Epithelial cell of prostate (primary cell): ENCODE data around the gene SPEN.

Experiments used
- DNase-seq: peaks from one replicate; pipeline ENCODE4 v3.0.0-alpha.2; 2011; ENCODE audit warnings: low read depth, low spot score
- H3K27ac ChIP-seq: fragments of 450-650 bp; 2 replicates; pipeline ENCODE4 v1.5.1; 2017; ENCODE audit warnings: mild to moderate bottlenecking

SPEN gene

DNA sequence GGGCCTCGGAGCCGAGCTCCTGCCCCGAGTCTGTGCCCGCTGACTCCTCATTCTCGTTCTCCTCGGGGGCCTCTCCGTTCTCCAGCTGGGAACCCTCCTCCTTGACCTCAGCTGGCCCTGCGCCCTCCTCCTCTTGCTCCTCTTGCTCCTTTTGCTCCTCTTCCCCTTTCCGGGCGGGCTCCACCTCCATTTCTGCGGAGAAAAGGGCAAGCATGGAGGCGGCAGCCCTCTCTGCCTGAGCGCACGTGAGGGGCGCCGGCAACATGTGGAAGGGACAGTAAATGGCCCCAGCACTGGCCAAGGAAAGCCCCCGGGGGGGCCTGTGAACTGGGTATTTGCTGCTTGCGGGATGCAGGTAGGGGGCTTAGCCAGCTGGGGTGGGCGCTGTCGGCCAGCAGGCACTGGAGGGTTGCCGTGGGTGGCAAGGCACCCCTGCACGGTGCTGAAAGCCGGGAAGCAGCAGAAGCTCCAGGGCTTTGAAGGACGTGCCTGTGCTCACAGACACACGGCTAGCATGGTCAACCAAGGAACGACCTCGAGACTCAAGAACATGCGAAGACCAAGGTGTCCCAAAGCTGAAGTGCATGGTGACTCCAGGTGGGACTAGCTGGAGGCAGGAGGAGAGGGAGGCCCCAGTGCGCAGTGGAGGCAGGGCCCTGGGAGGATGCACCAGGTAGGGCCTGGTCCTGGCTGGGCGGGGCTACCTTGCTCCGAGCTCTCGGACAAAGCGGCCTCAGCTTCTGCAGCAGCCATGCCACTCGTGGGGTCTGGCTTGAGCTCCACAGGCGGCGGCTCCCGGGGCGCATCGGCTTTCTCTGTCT, 97.7 kb downstream of the SPEN start:
- H3K27ac ChIP-seq = no peak overlapping the region
- DNase-seq = no peak

- no peak for DNase-seq
- H3K27ac ChIP-seq = no peak overlapping the region
Observed at GRCh38 chr1:15945832-15946448, 98.4 kb downstream of the SPEN start.

GRCh38 chr1:15946571-15947381, 99.3 kb downstream of the SPEN start:
- DNase-seq = no peak
- H3K27ac ChIP-seq = no peak overlapping the region

DNA sequence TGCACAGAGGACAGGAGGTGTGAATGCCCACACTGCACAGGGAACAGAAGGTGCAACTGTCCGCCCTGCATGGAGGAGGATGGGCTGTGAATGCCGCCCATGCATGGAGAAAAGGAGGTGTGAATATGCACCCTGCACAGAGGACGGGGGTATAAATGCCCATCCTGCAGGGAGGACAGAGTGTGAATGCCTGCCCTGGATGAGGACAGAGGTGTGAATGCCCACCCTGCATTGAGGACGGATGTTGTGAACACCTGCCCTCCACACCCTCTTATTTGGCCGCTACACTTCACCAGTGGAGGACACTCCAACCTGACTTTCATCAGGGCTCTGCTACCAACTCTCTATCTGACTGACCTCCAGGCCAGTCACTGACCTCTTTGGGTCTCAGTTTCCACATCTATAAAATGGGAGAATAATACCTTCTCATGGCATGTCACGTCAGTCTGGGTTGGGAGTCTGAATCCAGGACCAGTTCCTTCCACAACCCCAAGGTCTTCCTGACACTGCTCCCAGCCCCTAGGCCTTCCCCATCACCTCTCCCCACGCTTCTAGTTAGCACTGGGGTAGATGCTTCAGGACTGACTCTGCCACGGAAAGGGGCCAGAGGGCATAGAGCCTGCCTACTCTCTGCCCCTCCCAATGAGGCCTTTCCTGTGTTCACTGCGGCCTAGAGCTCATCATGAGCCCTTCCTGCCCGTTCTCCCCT, 100.0 kb downstream of the SPEN start:
- DNase-seq = no peak
- H3K27ac ChIP-seq = peak overlapping the region; percentile 98

DNA sequence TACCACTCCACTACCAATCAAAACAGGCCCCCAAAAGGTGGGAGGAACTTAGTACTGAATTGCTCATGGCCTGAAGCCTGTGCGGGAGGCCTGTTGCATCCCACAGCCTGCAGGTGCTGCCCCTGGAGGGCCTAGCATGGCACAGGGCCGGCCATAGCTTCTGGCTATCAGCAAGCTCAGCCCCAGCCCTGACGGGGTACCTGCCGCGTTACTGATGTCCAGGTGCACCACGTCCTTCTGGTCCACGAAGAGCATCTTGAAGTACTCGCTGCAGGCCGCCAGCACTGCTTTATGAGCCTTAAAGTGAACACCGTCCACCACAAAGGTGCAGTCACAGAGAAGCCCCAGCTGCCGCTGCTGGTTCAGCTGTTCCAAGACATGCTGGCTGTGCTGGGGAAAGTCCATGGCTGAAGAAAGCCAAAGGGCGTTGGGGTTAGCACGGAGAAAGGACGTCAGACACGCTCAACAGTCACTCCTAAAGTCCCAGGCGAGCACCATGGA, 100.6 kb downstream of the SPEN start:
- H3K27ac ChIP-seq = peak overlapping the region; percentile 98
- DNase-seq = no peak

DNA sequence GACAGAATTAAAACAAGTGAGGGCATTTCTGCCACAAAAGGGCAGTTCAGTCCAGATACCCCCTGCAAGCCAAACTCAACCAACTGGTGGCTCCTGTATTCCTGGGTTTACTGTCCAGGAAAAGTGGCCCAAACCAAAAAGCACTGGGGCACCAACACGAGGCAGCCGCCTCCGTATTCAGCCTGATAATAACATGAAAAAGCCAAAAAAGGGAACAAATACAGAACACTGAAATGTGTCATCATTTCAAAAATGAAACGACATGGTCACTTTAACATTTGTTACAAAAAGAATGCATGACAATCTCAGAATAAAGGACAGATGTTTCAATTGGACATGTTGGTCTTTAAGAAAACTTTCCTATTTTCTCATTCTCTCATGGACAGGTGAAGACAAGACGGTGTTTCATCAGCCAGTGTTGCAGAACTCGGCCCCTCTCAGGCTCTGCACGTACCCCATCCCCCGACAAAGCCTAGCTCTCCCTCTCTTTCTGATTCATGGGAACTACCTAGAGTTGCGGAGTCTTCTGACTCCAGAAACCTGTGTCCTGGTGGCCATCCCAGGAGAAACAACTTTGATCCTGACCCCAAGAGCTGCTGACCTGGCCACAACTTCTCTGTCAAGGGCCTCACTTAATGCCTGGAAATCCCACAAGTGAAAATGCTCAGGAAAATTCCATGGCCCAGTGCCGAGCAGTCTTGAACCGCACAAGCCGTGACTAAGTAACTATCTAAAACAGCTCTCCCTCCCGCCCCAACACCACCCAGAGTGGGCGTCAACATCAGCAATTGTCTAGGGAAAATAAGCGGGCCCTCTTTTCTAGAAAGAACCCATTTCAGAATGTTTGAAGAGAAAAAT, 101.3 kb downstream of the SPEN start:
- H3K27ac ChIP-seq = peak overlapping the region; percentile 98
- peak; percentile 43 for DNase-seq

DNA sequence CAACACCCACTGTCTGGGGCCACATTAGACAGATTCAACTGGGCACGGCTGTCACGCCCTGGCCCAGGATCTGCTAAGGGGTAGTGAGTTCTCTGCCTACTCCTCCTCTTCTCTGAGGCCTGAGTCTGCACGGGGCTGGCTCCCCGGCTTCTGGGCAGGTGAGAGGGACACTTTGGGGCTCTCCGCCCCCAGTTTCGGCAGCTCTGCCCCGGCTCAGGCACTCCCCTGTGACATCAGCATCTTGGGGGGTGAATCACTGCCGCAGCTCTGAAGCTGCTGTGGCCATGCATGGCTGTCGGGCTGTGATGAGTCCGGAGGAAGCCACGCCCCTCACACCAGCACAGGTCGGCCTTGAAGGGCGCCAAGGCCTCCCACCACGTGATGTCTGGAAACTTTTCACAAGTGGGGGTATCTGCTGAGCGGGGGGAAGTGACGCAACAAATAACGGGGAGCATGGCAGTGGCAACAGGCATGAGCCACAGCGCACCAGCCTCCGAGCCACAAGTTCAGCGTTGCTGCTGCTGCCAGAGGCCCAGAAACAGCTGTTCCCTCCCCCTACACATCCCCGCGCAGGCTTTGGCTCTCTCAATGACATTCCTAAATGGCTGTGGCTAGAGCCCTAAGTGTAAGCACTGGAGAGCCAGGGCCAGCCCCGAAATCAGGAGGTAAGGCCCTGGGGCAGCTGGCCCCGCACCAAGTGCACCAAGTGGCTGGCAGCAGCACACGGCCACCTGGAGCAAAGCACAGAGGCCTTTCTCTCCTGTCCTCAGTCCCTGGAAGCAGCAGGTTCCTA, 102.1 kb downstream of the SPEN start:
- peak; percentile 94 for DNase-seq
- H3K27ac ChIP-seq = peak overlapping the region; percentile 98

- peak overlapping the region; percentile 98 for H3K27ac ChIP-seq
- no peak for DNase-seq
Observed at GRCh38 chr1:15950302-15950701, 102.8 kb downstream of the SPEN start.

DNA sequence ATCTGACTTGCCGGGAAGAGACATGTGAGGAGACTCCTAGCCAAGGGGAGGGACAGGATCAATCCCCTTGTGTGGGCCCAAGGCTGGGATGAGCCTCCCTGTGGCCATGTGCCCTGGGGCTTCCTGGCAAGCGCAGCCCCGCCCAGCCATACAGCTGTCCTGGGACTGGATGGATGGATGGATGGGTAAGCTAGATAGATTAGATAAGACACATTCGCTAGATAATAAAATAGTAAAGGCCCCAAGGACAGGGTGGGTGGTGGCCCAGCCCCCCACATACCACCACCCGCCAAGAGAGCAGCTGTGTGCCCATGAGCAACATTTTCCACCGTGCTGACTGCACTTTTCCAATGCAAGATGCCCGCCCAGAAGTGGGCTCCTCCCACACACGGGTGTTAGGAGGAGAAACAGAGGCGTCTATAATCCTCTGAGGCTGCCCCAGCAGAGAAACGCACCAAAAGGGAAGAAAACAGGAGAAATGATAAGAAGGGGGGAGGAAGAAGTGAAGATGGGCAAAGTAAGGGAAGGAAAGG, 103.3 kb downstream of the SPEN start:
- H3K27ac ChIP-seq = peak overlapping the region; percentile 98
- no peak for DNase-seq

GRCh38 chr1:15951341-15952153, 104.0 kb downstream of the SPEN start:
- peak overlapping the region; percentile 98 for H3K27ac ChIP-seq
- no peak for DNase-seq

DNA sequence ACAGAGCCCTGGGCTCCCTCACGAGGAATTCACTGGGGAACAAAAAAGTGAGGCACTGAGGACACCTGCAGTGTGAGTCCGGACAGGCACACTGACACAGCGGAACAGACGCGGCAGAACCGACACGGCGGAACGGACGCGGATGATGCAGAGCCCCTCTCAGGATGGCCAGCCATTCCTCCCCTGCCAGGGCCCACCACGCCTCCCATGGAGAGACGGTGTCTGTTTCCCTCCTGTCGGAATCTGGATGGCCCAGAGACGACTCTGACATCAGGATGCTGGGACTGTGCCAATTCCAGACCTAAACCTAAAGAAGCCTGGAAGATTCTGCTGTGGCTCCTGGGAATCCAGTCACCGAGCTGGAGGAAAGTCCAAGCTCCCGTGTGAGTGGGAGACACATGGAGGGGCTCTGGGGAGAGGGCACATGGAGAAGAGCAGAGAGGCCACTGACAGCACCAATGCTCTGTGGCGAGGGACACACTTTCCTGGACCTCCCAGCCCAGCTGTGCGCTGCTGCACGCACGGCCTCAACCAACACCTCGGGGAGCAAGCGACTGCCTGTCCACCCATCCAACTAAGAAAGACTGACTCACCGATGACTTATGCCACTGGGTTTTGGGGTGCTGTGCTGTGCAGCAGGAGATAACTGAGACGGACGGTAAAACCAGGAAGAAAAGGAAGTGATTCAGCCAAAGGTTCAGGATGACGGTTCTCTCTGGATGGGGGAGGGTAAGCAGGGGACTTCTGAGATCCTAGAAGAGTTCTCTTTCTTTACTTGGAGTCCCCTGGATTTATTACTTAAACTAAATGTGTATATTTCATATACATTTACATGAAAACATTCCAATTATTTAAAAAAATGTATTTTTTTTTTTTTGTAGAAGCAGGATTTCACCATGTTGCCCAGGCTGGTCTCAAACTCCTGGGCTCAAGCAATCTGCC, 105.1 kb downstream of the SPEN start:
- peak overlapping the region; percentile 98 for H3K27ac ChIP-seq
- peak; percentile 96 for DNase-seq

DNA sequence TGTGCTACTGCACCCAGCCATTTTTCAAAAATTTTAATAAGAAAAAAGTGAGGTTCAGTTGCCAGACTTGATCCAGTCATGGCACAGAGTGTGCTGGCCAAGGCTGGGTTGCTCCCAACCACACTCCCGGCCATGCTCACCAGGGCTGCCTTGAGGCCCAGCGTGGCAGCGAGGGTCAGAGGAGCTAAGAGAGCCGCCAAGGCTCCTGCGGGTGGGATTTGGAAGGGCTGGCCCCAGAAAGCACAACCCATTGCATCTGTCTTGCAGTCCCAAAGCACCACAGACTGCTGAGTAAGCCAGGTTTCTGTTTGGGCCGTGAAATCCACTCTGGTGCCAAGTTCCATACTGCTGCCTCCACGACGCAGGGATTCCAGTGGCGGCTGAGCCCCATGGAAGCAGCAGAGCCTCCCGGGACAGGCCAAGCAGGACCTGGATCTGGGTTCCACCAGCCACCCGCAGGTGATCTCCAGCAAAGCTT, 105.8 kb downstream of the SPEN start:
- H3K27ac ChIP-seq = peak overlapping the region; percentile 98
- DNase-seq = no peak

- peak overlapping the region; percentile 98 for H3K27ac ChIP-seq
- no peak for DNase-seq
Observed at GRCh38 chr1:15953791-15954241, 106.3 kb downstream of the SPEN start.

- H3K27ac ChIP-seq = peak overlapping the region; percentile 98
- DNase-seq = no peak
Observed at GRCh38 chr1:15954316-15954715, 106.8 kb downstream of the SPEN start.

GRCh38 chr1:15955552-15955951, 108.0 kb downstream of the SPEN start:
- peak overlapping the region; percentile 98 for H3K27ac ChIP-seq
- DNase-seq = no peak

DNA sequence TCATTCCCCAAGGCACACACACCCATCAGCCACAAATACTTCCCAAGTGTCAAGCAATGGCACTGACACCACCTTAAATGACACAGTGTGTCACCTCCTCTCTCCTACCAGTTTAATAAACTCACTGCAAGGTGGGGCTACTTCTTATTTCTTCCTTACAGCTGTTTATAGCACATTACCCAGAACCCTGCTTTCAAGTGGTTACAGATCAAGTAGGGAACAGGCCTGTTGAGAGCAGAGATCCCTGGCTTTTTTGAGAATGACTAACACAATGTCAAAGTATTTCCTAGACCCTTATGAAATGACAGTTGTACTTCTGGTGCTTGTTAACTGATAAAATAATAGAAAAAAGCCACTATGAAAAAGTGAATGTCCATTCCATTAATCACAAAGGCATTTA, 108.6 kb downstream of the SPEN start:
- peak overlapping the region; percentile 98 for H3K27ac ChIP-seq
- DNase-seq = no peak
